Measurements from ENCODE around the gene UGDH.
"Not testable (repeated sequence)": the region's sequence is repeated elsewhere in the genome, so short reads cannot be mapped to it uniquely, and the experiment has no call there.

UGDH gene

GRCh38 chr4:39528061-39528465 lies 824 bp upstream of the UGDH start:
- DNase-seq, result no peak

- DNase-seq, result peak; percentile 34
Measured at GRCh38 chr4:39526765-39527295, 409 bp downstream of the UGDH start.

GRCh38 chr4:39525822-39526690 lies 1.2 kb downstream of the UGDH start:
- no peak for DNase-seq

- DNase-seq, result no peak
Measured at GRCh38 chr4:39524161-39524957, 2.9 kb downstream of the UGDH start.

- no peak for DNase-seq
Measured at GRCh38 chr4:39522068-39522467, 5.2 kb downstream of the UGDH start.

GRCh38 chr4:39521253-39521919 lies 5.9 kb downstream of the UGDH start:
- DNase-seq, result no peak

- DNase-seq, result no peak
Measured at GRCh38 chr4:39518484-39518883, 8.8 kb downstream of the UGDH start.

GRCh38 chr4:39516407-39516966 lies 10.8 kb downstream of the UGDH start:
- DNase-seq, result no peak

- DNase-seq, result not testable (repeated sequence)
Measured at GRCh38 chr4:39515669-39516401, 11.4 kb downstream of the UGDH start.

- DNase-seq, result no peak
Measured at GRCh38 chr4:39514888-39515401, 12.3 kb downstream of the UGDH start.

- not testable (repeated sequence) for DNase-seq
Measured at GRCh38 chr4:39514266-39514665, 13.0 kb downstream of the UGDH start.

GRCh38 chr4:39510348-39510929 lies 16.8 kb downstream of the UGDH start:
- DNase-seq, result no peak

- DNase-seq, result no peak
Measured at GRCh38 chr4:39505581-39505980, 21.7 kb downstream of the UGDH start.

GRCh38 chr4:39504538-39504937 lies 22.7 kb downstream of the UGDH start:
- DNase-seq, result no peak

- DNase-seq, result not testable (repeated sequence)
Measured at GRCh38 chr4:39502664-39503035, 24.6 kb downstream of the UGDH start.

- no peak for DNase-seq
Measured at GRCh38 chr4:39502019-39502663, 25.1 kb downstream of the UGDH start.

GRCh38 chr4:39498727-39499020 lies 28.6 kb downstream of the UGDH start:
- DNase-seq, result no peak

- DNase-seq, result no peak
Measured at GRCh38 chr4:39497909-39498726, 29.1 kb downstream of the UGDH start.

GRCh38 chr4:39495446-39496213 lies 31.6 kb downstream of the UGDH start:
- no peak for DNase-seq
